Colonic mucosa (tissue), 4 donors: ENCODE results near the gene FBLN1. TPM values are rescaled to one million over a fixed set of nuclear protein-coding genes. Genes with fewer than 3 reads are reported as not detected.
"Not testable (repeated sequence)": the region's sequence is repeated elsewhere in the genome, so short reads cannot be mapped to it uniquely, and the experiment has no call there.

Source experiments
- DNase-seq: peaks from one replicate; pipeline ENCODE4 v3.0.0-alpha.2; 2020
- H3K27ac ChIP-seq: fragments of 200-600 bp; one replicate; pipeline ENCODE4 v1.8.0; 2021
- H3K27me3 ChIP-seq: fragments of 200-600 bp; one replicate; pipeline ENCODE4 v1.8.0; 2021
- H3K36me3 ChIP-seq: fragments of 200-600 bp; one replicate; pipeline ENCODE4 v1.8.0; 2021
- H3K4me1 ChIP-seq: fragments of 200-600 bp; one replicate; pipeline ENCODE4 v1.8.0; 2021; ENCODE audit warnings: mild to moderate bottlenecking
- H3K4me3 ChIP-seq: fragments of 200-600 bp; one replicate; pipeline ENCODE4 v1.8.0; 2021
- H3K9ac ChIP-seq, 2 donors: one replicate each; pipeline ENCODE4 v1.7.0; 2013; ENCODE audit warnings: control low read depth in 2 of 2, low read depth in 2 of 2, low read length in 2 of 2
- H3K9me3 ChIP-seq: fragments of 200-600 bp; one replicate; pipeline ENCODE4 v1.8.0; 2021
- CTCF ChIP-seq: fragments of 200-600 bp; IDR thresholded peaks from one replicate; pipeline ENCODE4 v1.8.0; 2022; ENCODE audit warnings: antibody characterized with exemption, mild to moderate bottlenecking
- intact Hi-C: fragments of 100-400 bp; cut with DNase I; formaldehyde crosslinking; loops from one replicate; pipeline ENCODE4 v1.14.1; 2022
- total RNA-seq, 2 donors: library from RNA; stranded (reverse); fragmentation: NEBNext Ultra II Directional in 1 of 2; extraction: Animal tissue kit (Norgen Biotek cat#: 25700) in 1 of 2; gene quantifications; one replicate each; pipeline ENCODE4 v1.2.1, GENCODE V29; 2021
- donor health status: healthy.
- donor health status: DM: no; HTN: no; CAD: no.
- donor health status: DM: no; HTN: no; CAD: no.

Gene FBLN1
- total RNA-seq, 2 donors from 2014 or later: 41.6 to 65.5 TPM

- peak; percentile 82 for TF ChIP-seq CTCF
- H3K4me1 ChIP-seq: no peaks in the 10 kb centered on the region
Observed at GRCh38 chr22:45553351-45554039, 50.8 kb downstream of the FBLN1 start.

GRCh38 chr22:45554040-45554406 lies 51.3 kb downstream of the FBLN1 start:
- Histone ChIP-seq H3K27me3 (no peaks in the 10 kb centered on the region), H3K9me3 (no peaks in the 10 kb centered on the region), H3K27ac (no peak overlapping the region), H3K36me3 (no peaks in the 10 kb centered on the region), H3K9ac (peak overlapping the region in 1 of 2 donors; percentile 14), H3K4me3 (no peak overlapping the region), H3K4me1 (no peaks in the 10 kb centered on the region)
- peak; percentile 8 for TF ChIP-seq CTCF
- intact Hi-C loops: loop anchor here (5.0 to 10.0 kb wide), 3 partner anchors 112 to 287 kb away; no protein-coding TSS in a partner anchor
- DNase-seq: no peak

More at GRCh38 chr22:45553351-45554039, 50.8 kb downstream of the FBLN1 start:
- no peak overlapping the region for H3K4me3 ChIP-seq
- H3K9me3 ChIP-seq: no peaks in the 10 kb centered on the region
- no peaks in the 10 kb centered on the region for H3K27me3 ChIP-seq
- peak; percentile 76 for DNase-seq
- no peaks in the 10 kb centered on the region for H3K36me3 ChIP-seq
- intact Hi-C loops: loop anchor here (5.0 to 10.0 kb wide), 3 partner anchors 111 to 286 kb away; no protein-coding TSS in a partner anchor
- peak overlapping the region; percentile 37 for H3K27ac ChIP-seq
- H3K9ac ChIP-seq: no peak overlapping the region

GRCh38 chr22:45554861-45555260 lies 52.2 kb downstream of the FBLN1 start:
- DNase-seq: no peak
- no peaks in the 10 kb centered on the region for H3K36me3 ChIP-seq
- intact Hi-C loops: loop anchor here (5.0 to 10.0 kb wide), 3 partner anchors 113 to 288 kb away; no protein-coding TSS in a partner anchor
- H3K4me1 ChIP-seq: no peaks in the 10 kb centered on the region
- no peak overlapping the region for H3K9ac ChIP-seq
- no peak overlapping the region for H3K4me3 ChIP-seq
- no peak overlapping the region for H3K27ac ChIP-seq
- no peak for TF ChIP-seq CTCF
- no peaks in the 10 kb centered on the region for H3K9me3 ChIP-seq
- no peaks in the 10 kb centered on the region for H3K27me3 ChIP-seq

GRCh38 chr22:45557926-45558325 lies 55.2 kb downstream of the FBLN1 start:
- not testable (repeated sequence) for H3K4me1 ChIP-seq, H3K9ac ChIP-seq

GRCh38 chr22:45560092-45560491 lies 57.4 kb downstream of the FBLN1 start:
- intact Hi-C loops, H3K27me3 ChIP-seq, H3K9ac ChIP-seq, H3K36me3 ChIP-seq, H3K27ac ChIP-seq, H3K4me1 ChIP-seq, H3K9me3 ChIP-seq, H3K4me3 ChIP-seq, DNase-seq: not testable (repeated sequence)

More at GRCh38 chr22:45557926-45558325, 55.2 kb downstream of the FBLN1 start:
- not testable (repeated sequence) for DNase-seq, H3K36me3 ChIP-seq, H3K27ac ChIP-seq, H3K9me3 ChIP-seq, H3K27me3 ChIP-seq, H3K4me3 ChIP-seq
- intact Hi-C loops: loop anchor here (10.0 kb wide), 1 partner anchor 233 kb away; no protein-coding TSS in a partner anchor

DNA sequence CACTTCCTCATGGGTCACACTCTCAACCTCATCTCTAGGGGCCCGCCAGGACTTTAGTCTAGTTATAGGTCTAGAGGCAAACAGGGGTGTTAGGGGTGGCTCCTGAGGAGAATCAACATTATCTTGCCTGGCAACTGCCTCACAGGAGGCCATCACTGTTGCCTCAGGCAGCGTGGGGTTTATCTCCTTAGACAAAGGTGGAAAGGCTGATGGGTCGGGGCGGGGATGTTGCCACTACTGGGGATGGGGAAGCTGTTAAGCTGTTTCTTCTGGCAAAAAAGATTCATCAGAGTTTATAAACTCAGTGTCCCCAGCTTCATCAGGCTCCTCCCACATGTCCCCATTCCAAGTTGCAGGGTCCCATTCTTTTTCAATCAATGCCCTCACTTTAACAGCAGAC lies 58.1 kb downstream of the FBLN1 start:
- H3K4me3 ChIP-seq, H3K9ac ChIP-seq, intact Hi-C loops, H3K27me3 ChIP-seq, H3K27ac ChIP-seq, H3K4me1 ChIP-seq, H3K9me3 ChIP-seq, DNase-seq, H3K36me3 ChIP-seq: not testable (repeated sequence)

- Histone ChIP-seq H3K27me3 (no peaks in the 10 kb centered on the region), H3K4me1 (no peaks in the 10 kb centered on the region), H3K27ac (no peak overlapping the region), H3K4me3 (no peak overlapping the region), H3K9me3 (no peaks in the 10 kb centered on the region), H3K36me3 (no peaks in the 10 kb centered on the region), H3K9ac (no peak overlapping the region)
- no peak for DNase-seq
- intact Hi-C loops: no loop called here
- TF ChIP-seq CTCF: no peak
Observed at GRCh38 chr22:45562102-45562501, 59.4 kb downstream of the FBLN1 start.
